ENCODE data around the gene NRROS. TPM values are rescaled to one million over a fixed set of nuclear protein-coding genes. Genes with fewer than 3 reads are reported as not detected.
A peak's percentile ranks its signal among the peaks of the same experiment; 100 is the strongest.
"Not testable (repeated sequence)": the region's sequence is repeated elsewhere in the genome, so short reads cannot be mapped to it uniquely, and the experiment has no call there.

The NRROS gene
- total RNA-seq, 1 experiment from 2014 or later = not detected

- in situ Hi-C loops (cut with HindIII; ENCODE audit: low pct_unique_long_range_greater_than_20kb, low sequenced_read_pairs) = no loop called here
These were observed 18.8 kb upstream of the NRROS start for GRCh38 chr3:196620684-196621083.

GRCh38 chr3:196621611-196622010 lies 17.9 kb upstream of the NRROS start:
- in situ Hi-C loops (cut with HindIII; ENCODE audit: low pct_unique_long_range_greater_than_20kb, low sequenced_read_pairs) = no loop called here
- DNase-seq (ENCODE audit: low read depth) = no peak

More at GRCh38 chr3:196620684-196621083, 18.8 kb upstream of the NRROS start:
- DNase-seq (ENCODE audit: low read depth) = no peak

GRCh38 chr3:196624067-196624790 lies 15.3 kb upstream of the NRROS start:
- in situ Hi-C loops (cut with HindIII; ENCODE audit: low pct_unique_long_range_greater_than_20kb, low sequenced_read_pairs) = no loop called here
- no peak for DNase-seq (ENCODE audit: low read depth)

- in situ Hi-C loops (cut with HindIII; ENCODE audit: low pct_unique_long_range_greater_than_20kb, low sequenced_read_pairs) = no loop called here
- DNase-seq (ENCODE audit: low read depth) = no peak
These were observed 14.6 kb upstream of the NRROS start for GRCh38 chr3:196624907-196625306.

GRCh38 chr3:196625331-196625730 lies 14.2 kb upstream of the NRROS start:
- no peak for DNase-seq (ENCODE audit: low read depth)
- in situ Hi-C loops (cut with HindIII; ENCODE audit: low pct_unique_long_range_greater_than_20kb, low sequenced_read_pairs) = no loop called here

- DNase-seq (ENCODE audit: low read depth) = no peak
- in situ Hi-C loops (cut with HindIII; ENCODE audit: low pct_unique_long_range_greater_than_20kb, low sequenced_read_pairs) = no loop called here
These were observed 11.6 kb upstream of the NRROS start for GRCh38 chr3:196627918-196628231.

GRCh38 chr3:196629228-196629627 lies 10.3 kb upstream of the NRROS start:
- no peak for DNase-seq (ENCODE audit: low read depth)
- in situ Hi-C loops (cut with HindIII; ENCODE audit: low pct_unique_long_range_greater_than_20kb, low sequenced_read_pairs) = no loop called here

- DNase-seq (ENCODE audit: low read depth) = no peak
- in situ Hi-C loops (cut with HindIII; ENCODE audit: low pct_unique_long_range_greater_than_20kb, low sequenced_read_pairs) = no loop called here
These were observed 7.8 kb upstream of the NRROS start for GRCh38 chr3:196631682-196632045.

- DNase-seq (ENCODE audit: low read depth) = peak; percentile 93
- in situ Hi-C loops (cut with HindIII; ENCODE audit: low pct_unique_long_range_greater_than_20kb, low sequenced_read_pairs) = no loop called here
These were observed 7.3 kb upstream of the NRROS start for GRCh38 chr3:196632046-196632751.

GRCh38 chr3:196633555-196634151 lies 5.8 kb upstream of the NRROS start:
- in situ Hi-C loops (cut with HindIII; ENCODE audit: low pct_unique_long_range_greater_than_20kb, low sequenced_read_pairs) = no loop called here
- no peak for DNase-seq (ENCODE audit: low read depth)

- no peak for DNase-seq (ENCODE audit: low read depth)
- in situ Hi-C loops (cut with HindIII; ENCODE audit: low pct_unique_long_range_greater_than_20kb, low sequenced_read_pairs) = no loop called here
These were observed 5.3 kb upstream of the NRROS start for GRCh38 chr3:196634224-196634623.

- in situ Hi-C loops (cut with HindIII; ENCODE audit: low pct_unique_long_range_greater_than_20kb, low sequenced_read_pairs) = no loop called here
- no peak for DNase-seq (ENCODE audit: low read depth)
These were observed 4.7 kb upstream of the NRROS start for GRCh38 chr3:196634829-196635228.

GRCh38 chr3:196636369-196637349 lies 2.8 kb upstream of the NRROS start:
- in situ Hi-C loops (cut with HindIII; ENCODE audit: low pct_unique_long_range_greater_than_20kb, low sequenced_read_pairs) = no loop called here
- no peak for DNase-seq (ENCODE audit: low read depth)

GRCh38 chr3:196637941-196638340 lies 1.6 kb upstream of the NRROS start:
- DNase-seq (ENCODE audit: low read depth); in situ Hi-C loops (cut with HindIII; ENCODE audit: low pct_unique_long_range_greater_than_20kb, low sequenced_read_pairs): not testable (repeated sequence)

GRCh38 chr3:196638861-196639482 lies 522 bp upstream of the NRROS start:
- in situ Hi-C loops (cut with HindIII; ENCODE audit: low pct_unique_long_range_greater_than_20kb, low sequenced_read_pairs) = no loop called here
- no peak for DNase-seq (ENCODE audit: low read depth)

GRCh38 chr3:196640297-196641018 lies 964 bp downstream of the NRROS start:
- in situ Hi-C loops (cut with HindIII; ENCODE audit: low pct_unique_long_range_greater_than_20kb, low sequenced_read_pairs) = no loop called here
- DNase-seq (ENCODE audit: low read depth) = no peak

- no peak for DNase-seq (ENCODE audit: low read depth)
- in situ Hi-C loops (cut with HindIII; ENCODE audit: low pct_unique_long_range_greater_than_20kb, low sequenced_read_pairs) = no loop called here
These were observed 2.0 kb downstream of the NRROS start for GRCh38 chr3:196641333-196642054.
